Panc1 (cell line): ENCODE data around the gene NT5C3A.

Experiments used
- CTCF ChIP-seq: fragments of 450-650 bp; IDR thresholded peaks from 2 replicates; pipeline ENCODE4 v1.5.1; 2017; ENCODE audit warnings: mild to moderate bottlenecking
- POLR2AphosphoS5 ChIP-seq: IDR thresholded peaks from 2 replicates; pipeline ENCODE4 v1.6.1; 2012; ENCODE audit warnings: mild to moderate bottlenecking, low read depth, low read length, moderate library complexity
- SIN3A ChIP-seq: IDR thresholded peaks from 2 replicates; pipeline ENCODE4 v1.6.1; 2012; ENCODE audit warnings: low read depth, mild to moderate bottlenecking, low read length, moderate library complexity, borderline replicate concordance; ENCODE audit not compliant: insufficient read depth
- TCF7L2 ChIP-seq: IDR thresholded peaks from 2 replicates; pipeline ENCODE4 v1.6.1; 2011; ENCODE audit warnings: mild to moderate bottlenecking, low read depth, low read length, inconsistent platforms
- TF ChIP-seq, protein P1 (sequence below), 2 experiments: IDR thresholded peaks; 2 replicates each; pipeline ENCODE4 v1.6.1; 2011 to 2012; ENCODE audit warnings: low read depth in 2 of 2, control low read depth in 1 of 2, low read length in 1 of 2, mild to moderate bottlenecking in 1 of 2, moderate library complexity in 1 of 2; ENCODE audit not compliant: insufficient read depth in 1 of 2

- TF ChIP-seq CTCF (no peak), SIN3A (no peak), POLR2AphosphoS5 (no peak), TCF7L2 (no peak)
- TF ChIP-seq, protein P1, sequence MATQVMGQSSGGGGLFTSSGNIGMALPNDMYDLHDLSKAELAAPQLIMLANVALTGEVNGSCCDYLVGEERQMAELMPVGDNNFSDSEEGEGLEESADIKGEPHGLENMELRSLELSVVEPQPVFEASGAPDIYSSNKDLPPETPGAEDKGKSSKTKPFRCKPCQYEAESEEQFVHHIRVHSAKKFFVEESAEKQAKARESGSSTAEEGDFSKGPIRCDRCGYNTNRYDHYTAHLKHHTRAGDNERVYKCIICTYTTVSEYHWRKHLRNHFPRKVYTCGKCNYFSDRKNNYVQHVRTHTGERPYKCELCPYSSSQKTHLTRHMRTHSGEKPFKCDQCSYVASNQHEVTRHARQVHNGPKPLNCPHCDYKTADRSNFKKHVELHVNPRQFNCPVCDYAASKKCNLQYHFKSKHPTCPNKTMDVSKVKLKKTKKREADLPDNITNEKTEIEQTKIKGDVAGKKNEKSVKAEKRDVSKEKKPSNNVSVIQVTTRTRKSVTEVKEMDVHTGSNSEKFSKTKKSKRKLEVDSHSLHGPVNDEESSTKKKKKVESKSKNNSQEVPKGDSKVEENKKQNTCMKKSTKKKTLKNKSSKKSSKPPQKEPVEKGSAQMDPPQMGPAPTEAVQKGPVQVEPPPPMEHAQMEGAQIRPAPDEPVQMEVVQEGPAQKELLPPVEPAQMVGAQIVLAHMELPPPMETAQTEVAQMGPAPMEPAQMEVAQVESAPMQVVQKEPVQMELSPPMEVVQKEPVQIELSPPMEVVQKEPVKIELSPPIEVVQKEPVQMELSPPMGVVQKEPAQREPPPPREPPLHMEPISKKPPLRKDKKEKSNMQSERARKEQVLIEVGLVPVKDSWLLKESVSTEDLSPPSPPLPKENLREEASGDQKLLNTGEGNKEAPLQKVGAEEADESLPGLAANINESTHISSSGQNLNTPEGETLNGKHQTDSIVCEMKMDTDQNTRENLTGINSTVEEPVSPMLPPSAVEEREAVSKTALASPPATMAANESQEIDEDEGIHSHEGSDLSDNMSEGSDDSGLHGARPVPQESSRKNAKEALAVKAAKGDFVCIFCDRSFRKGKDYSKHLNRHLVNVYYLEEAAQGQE (IDR thresholded peaks at IDR 0.05; ENCODE audit: insufficient read depth in 1 of 2, low read depth in 2 of 2, low read length in 1 of 2): no peak
These were observed 46.0 kb upstream of the NT5C3A start for GRCh38 chr7:33108554-33109004.
